ENCODE measurements around the gene RANBP9. TPM values are rescaled to one million over a fixed set of nuclear protein-coding genes. Genes with fewer than 3 reads are reported as not detected.
A peak's percentile ranks its signal among the peaks of the same experiment; 100 is the strongest.

Gene RANBP9
- total and polyA plus RNA-seq, 9 of the 15 experiments (the other 6 are each of a cell fraction or from before 2014, with no cell fraction given) = 27.5 to 130 (median 61.5) TPM

GRCh38 chr6:13694562-13694961 is 17.1 kb downstream of the RANBP9 start:
- peak overlapping the region; percentile 26; the same call in 2 of the 3 replicates for H3K27ac ChIP-seq (ENCODE audit: extremely low read depth, low read depth, low read length)
- peaks cover under 1 to 32% of the 10 kb centered on the region in 2 experiments; a peak in 2 of 5 replicates for H3K4me1 ChIP-seq (replicated peaks in 1 of 2; ENCODE audit: control insufficient read depth in 2 of 2, insufficient read depth in 2 of 2, low read length in 2 of 2)
- ATAC-seq = peak; percentile 18
- H3K27me3 ChIP-seq (ENCODE audit: control insufficient read depth in 2 of 2, insufficient read depth in 2 of 2, low read length in 2 of 2) = no peaks in the 10 kb centered on the region
- ChIA-PET POLR2A (interaction anchor here (1.0 to 3.9 kb wide), 4 partner anchors 9 to 16 kb away, joined by 5 to 28 read pairs (median 8); partner anchors contain the start of gene RANBP9), CTCF (ENCODE audit: low intra/inter-chr PET ratio) (no interaction called here)
- peaks cover 94% of the 10 kb centered on the region for H3K79me2 ChIP-seq (ENCODE audit: control insufficient read depth, insufficient read depth, low read length)
- no peaks in the 10 kb centered on the region for H3K9me1 ChIP-seq (ENCODE audit: control insufficient read depth, insufficient read depth, low read length)
- H3K9me3 ChIP-seq (replicated peaks; ENCODE audit: control insufficient read depth, insufficient read depth, low read depth, low read length) = no peaks in the 10 kb centered on the region
- no peak overlapping the region for H3K4me2 ChIP-seq (ENCODE audit: insufficient read depth, low read length)
- FAIRE-seq = no peak
- no peak overlapping the region for H3K4me3 ChIP-seq
- 55% methylated on average over 4 of the region's 4 CpGs for WGBS (ENCODE audit: insufficient coverage, low coverage, missing lambda C conversion rate)
- H4K20me1 ChIP-seq (replicated peaks; ENCODE audit: control insufficient read depth, insufficient read depth, low read length) = no peaks in the 10 kb centered on the region
- H3K36me3 ChIP-seq (ENCODE audit: control insufficient read depth, insufficient read depth, low read length) = peaks cover 76% of the 10 kb centered on the region
- no peak for DNase-seq (ENCODE audit: extremely low read depth in 1 of 4, low spot score in 3 of 4)
- no peak overlapping the region for H3K9ac ChIP-seq (ENCODE audit: insufficient read depth in 1 of 2, low read depth in 2 of 2, low read length in 2 of 2)
- TF ChIP-seq NFYB (IDR thresholded peaks at IDR 0.05; ENCODE audit: extremely low read depth, insufficient read length) = no peak
- no peak for TF ChIP-seq ZBTB9 (CRISPR knock-in tag; IDR thresholded peaks at IDR 0.05)
- TF ChIP-seq TCF7L2 (IDR thresholded peaks at IDR 0.05; ENCODE audit: low read depth, low read length) = no peak
- TF ChIP-seq DACH1 (IDR thresholded peaks at IDR 0.05; ENCODE audit: partially characterized antibody) = no peak
- intact Hi-C loops (cut with micrococcal nuclease) (no loop called here), in situ Hi-C loops (cut with MboI) (no loop called here)
- BruUV-seq (replicated peaks) = no TSS peak
- H2AFZ ChIP-seq (ENCODE audit: low read depth, low read length) = no peak overlapping the region

All from K562 (cell line).